GM12878 (cell line): ENCODE results near the gene PNLIPRP2.

Experiments
- POLR2A ChIP-seq: IDR thresholded peaks from 2 replicates; pipeline ENCODE4 v1.6.1; 2011; ENCODE audit warnings: low read depth, mild to moderate bottlenecking, low read length
- POU2F2 ChIP-seq: IDR thresholded peaks from 3 replicates; pipeline ENCODE4 v1.6.1; 2011; ENCODE audit warnings: low read depth, mild to moderate bottlenecking, low read length, borderline replicate concordance

DNA sequence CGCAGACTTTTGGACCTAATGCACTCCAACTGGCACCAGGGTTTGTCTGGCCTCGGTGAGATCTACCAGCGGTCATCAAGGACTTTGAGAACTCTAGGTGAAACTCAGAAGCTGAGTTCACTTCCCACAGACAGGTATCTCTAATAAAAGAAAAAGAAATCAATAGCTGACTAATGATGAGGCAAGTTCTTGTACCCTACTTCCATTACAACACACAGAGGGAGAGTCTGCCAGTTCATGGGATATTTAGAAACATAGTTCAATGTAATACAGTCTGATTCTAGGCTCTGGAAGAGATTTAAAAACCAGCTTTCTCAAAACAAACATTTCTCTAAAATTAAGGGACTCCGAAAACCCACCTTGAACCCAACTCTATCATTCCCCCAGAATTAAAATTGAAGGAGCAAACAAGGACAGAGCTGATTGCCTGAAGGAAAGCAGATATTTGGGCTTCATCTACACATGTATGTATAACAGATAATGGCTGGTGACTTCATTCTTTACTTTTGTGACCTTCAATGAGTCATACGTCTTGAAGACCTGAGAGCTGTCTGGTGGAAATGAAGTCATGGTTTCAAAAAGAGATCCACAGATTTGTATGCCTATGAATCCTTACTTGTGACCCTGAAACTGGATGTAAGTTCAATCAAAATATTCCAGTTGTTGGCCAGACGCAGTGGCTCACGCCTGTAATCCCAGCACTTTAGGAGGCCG is 32.7 kb upstream of the PNLIPRP2 start:
- TF ChIP-seq POLR2A (no peak), POU2F2 (no peak)
